ENCODE data around the gene BAZ1A.
A peak's percentile ranks its signal among the peaks of the same experiment; 100 is the strongest.
"Not testable (repeated sequence)": the region's sequence is repeated elsewhere in the genome, so short reads cannot be mapped to it uniquely, and the experiment has no call there.

BAZ1A gene

GRCh38 chr14:34754687-34755086 is 120.5 kb downstream of the BAZ1A start:
- Histone ChIP-seq H3K4me3 (no peak overlapping the region), H3K9me3 (replicated peaks in 1 of 11) (no peaks in the 10 kb centered on the region), H3K4me1 (no peaks in the 10 kb centered on the region), H3K4me2 (no peak overlapping the region), H3K9ac (no peak overlapping the region), H3K27me3 (no peaks in the 10 kb centered on the region), H4K20me1 (peaks cover 0 to 5% (median 0%) of the 10 kb centered on the region in 11 experiments; a peak in 2 of 22 replicates), H3K27ac (no peak overlapping the region), H3K36me3 (peaks cover 72 to 100% (median 93%) of the 10 kb centered on the region in 11 experiments)
- TF ChIP-seq Cebpa-rat (IDR thresholded peaks at IDR 0.05): no peak

- no peak for TF ChIP-seq Cebpa-rat (IDR thresholded peaks at IDR 0.05)
- H3K4me1 ChIP-seq: no peaks in the 10 kb centered on the region; a peak in 1 of 20 replicates
- no peak overlapping the region for H3K4me2 ChIP-seq
- H3K4me3 ChIP-seq: no peak overlapping the region
- peaks cover 32 to 73% (median 56%) of the 10 kb centered on the region in 11 experiments for H3K36me3 ChIP-seq
- no peaks in the 10 kb centered on the region for H3K9me3 ChIP-seq (replicated peaks in 1 of 11)
- H3K27ac ChIP-seq: no peak overlapping the region
- peaks cover 0 to 5% (median 0%) of the 10 kb centered on the region in 11 experiments; a peak in 2 of 22 replicates for H4K20me1 ChIP-seq
- H3K27me3 ChIP-seq: no peaks in the 10 kb centered on the region
- no peak overlapping the region for H3K9ac ChIP-seq
Measured at GRCh38 chr14:34750670-34751069, 124.5 kb downstream of the BAZ1A start.

GRCh38 chr14:34750233-34750632 is 124.9 kb downstream of the BAZ1A start:
- no peak for TF ChIP-seq Cebpa-rat (IDR thresholded peaks at IDR 0.05)
- H3K9me3 ChIP-seq (replicated peaks in 1 of 11): no peaks in the 10 kb centered on the region

GRCh38 chr14:34749408-34749807 is 125.8 kb downstream of the BAZ1A start:
- Histone ChIP-seq H3K9ac (no peak overlapping the region), H3K36me3 (peaks cover 21 to 60% (median 43%) of the 10 kb centered on the region in 11 experiments), H3K4me1 (peaks cover 0 to 6% (median 0%) of the 10 kb centered on the region in 10 experiments; a peak in 5 of 20 replicates), H3K27me3 (no peaks in the 10 kb centered on the region), H3K4me2 (no peak overlapping the region), H3K4me3 (no peak overlapping the region), H3K27ac (no peak overlapping the region), H4K20me1 (peaks cover 0 to 2% (median 0%) of the 10 kb centered on the region in 11 experiments; a peak in 1 of 22 replicates), H3K9me3 (replicated peaks in 1 of 11) (no peaks in the 10 kb centered on the region)
- TF ChIP-seq Cebpa-rat (IDR thresholded peaks at IDR 0.05): no peak

More at GRCh38 chr14:34750233-34750632, 124.9 kb downstream of the BAZ1A start:
- Histone ChIP-seq H3K4me3 (no peak overlapping the region), H4K20me1 (peaks cover 0 to 5% (median 0%) of the 10 kb centered on the region in 11 experiments; a peak in 2 of 22 replicates), H3K4me2 (no peak overlapping the region), H3K9ac (no peak overlapping the region), H3K4me1 (no peaks in the 10 kb centered on the region; a peak in 1 of 20 replicates), H3K36me3 (peaks cover 27 to 69% (median 51%) of the 10 kb centered on the region in 11 experiments), H3K27ac (no peak overlapping the region), H3K27me3 (no peaks in the 10 kb centered on the region)

GRCh38 chr14:34742270-34743115 is 132.7 kb downstream of the BAZ1A start:
- Histone ChIP-seq H3K27ac (peak overlapping the region in 3 of 11 experiments; percentile 29 to 65 (median 44); a peak in 7 of 22 replicates), H3K27me3 (no peaks in the 10 kb centered on the region), H4K20me1 (no peaks in the 10 kb centered on the region), H3K9me3 (replicated peaks in 1 of 11) (peaks cover 0 to 12% (median 6%) of the 10 kb centered on the region in 11 experiments; a peak in 12 of 22 replicates), H3K9ac (peak overlapping the region in 2 of 11 experiments; percentile 2 to 29; a peak in 2 of 22 replicates), H3K4me1 (peaks cover 14 to 39% (median 20%) of the 10 kb centered on the region in 10 experiments), H3K4me3 (no peak overlapping the region), H3K4me2 (peak overlapping the region; percentile 3 to 78 (median 63)), H3K36me3 (0 out of 22 replicates have a peak, but pooled peaks cover 0 to 1% (median 0%) of the 10 kb centered on the region in 11 experiments)
- TF ChIP-seq Cebpa-rat (IDR thresholded peaks at IDR 0.05): 0 out of 22 replicates have a peak, but pooled peaks of 1 of the 11 experiments have one; percentile 26

- H4K20me1 ChIP-seq: no peaks in the 10 kb centered on the region
- no peak for TF ChIP-seq Cebpa-rat (IDR thresholded peaks at IDR 0.05)
- H3K9me3 ChIP-seq (replicated peaks in 1 of 11): peaks cover 0 to 12% (median 6%) of the 10 kb centered on the region in 11 experiments; a peak in 12 of 22 replicates
- peaks cover 14 to 39% (median 20%) of the 10 kb centered on the region in 10 experiments for H3K4me1 ChIP-seq
- peak overlapping the region in 3 of 11 experiments; percentile 29 to 65 (median 44); a peak in 5 of 22 replicates for H3K27ac ChIP-seq
- H3K27me3 ChIP-seq: no peaks in the 10 kb centered on the region
- 0 out of 22 replicates have a peak overlapping the region, but pooled peaks of 1 of the 11 experiments have one; percentile 29 for H3K9ac ChIP-seq
- H3K4me3 ChIP-seq: no peak overlapping the region
- peak overlapping the region; percentile 16 to 78 (median 59); a peak in 18 of 22 replicates for H3K4me2 ChIP-seq
- no peaks in the 10 kb centered on the region for H3K36me3 ChIP-seq
Measured at GRCh38 chr14:34741840-34742239, 133.3 kb downstream of the BAZ1A start.

- H3K27me3 ChIP-seq, H3K9ac ChIP-seq, H3K4me3 ChIP-seq, H3K36me3 ChIP-seq, H3K27ac ChIP-seq, H3K4me2 ChIP-seq, H4K20me1 ChIP-seq: not testable (repeated sequence)
- peaks cover 14 to 39% (median 20%) of the 10 kb centered on the region in 10 experiments for H3K4me1 ChIP-seq
- peaks cover 0 to 12% (median 6%) of the 10 kb centered on the region in 11 experiments; a peak in 12 of 22 replicates for H3K9me3 ChIP-seq (replicated peaks in 1 of 11)
Measured at GRCh38 chr14:34740139-34740538, 135.0 kb downstream of the BAZ1A start.

GRCh38 chr14:34737079-34737478 is 138.1 kb downstream of the BAZ1A start:
- H3K36me3 ChIP-seq, H3K9ac ChIP-seq, H3K4me2 ChIP-seq, H3K27ac ChIP-seq, H3K27me3 ChIP-seq, H3K4me3 ChIP-seq, H4K20me1 ChIP-seq: not testable (repeated sequence)
- Histone ChIP-seq H3K9me3 (replicated peaks in 1 of 11) (peaks cover 0 to 12% (median 6%) of the 10 kb centered on the region in 11 experiments; a peak in 12 of 22 replicates), H3K4me1 (peaks cover 5 to 12% (median 7%) of the 10 kb centered on the region in 10 experiments; a peak in 19 of 20 replicates)

- H3K4me1 ChIP-seq: no peaks in the 10 kb centered on the region
- H4K20me1 ChIP-seq: no peaks in the 10 kb centered on the region
- H3K36me3 ChIP-seq: no peaks in the 10 kb centered on the region
- H3K9me3 ChIP-seq (replicated peaks in 1 of 11): no peaks in the 10 kb centered on the region
- H3K4me2 ChIP-seq: no peak overlapping the region
- H3K27ac ChIP-seq: no peak overlapping the region; a peak in 1 of 22 replicates
- H3K27me3 ChIP-seq: no peaks in the 10 kb centered on the region
- no peak overlapping the region for H3K9ac ChIP-seq
- TF ChIP-seq Cebpa-rat (IDR thresholded peaks at IDR 0.05): no peak
- H3K4me3 ChIP-seq: no peak overlapping the region
Measured at GRCh38 chr14:34733245-34733644, 141.9 kb downstream of the BAZ1A start.

All from BLaER1 treated with 17β-estradiol and CSF1 and Interleukin-3, amounts not matched to agents 10 nM and 100 nM (cell line).